Glomerular endothelial cell (primary cell): Measurements from ENCODE around the gene VPREB1. TPM values are rescaled to one million over a fixed set of nuclear protein-coding genes. Genes with fewer than 3 reads are reported as not detected.
"Not testable (repeated sequence)": the region's sequence is repeated elsewhere in the genome, so short reads cannot be mapped to it uniquely, and the experiment has no call there.

ENCODE experiments used
- DNase-seq: peaks from one replicate; pipeline ENCODE4 v3.0.0-alpha.2; 2011; ENCODE audit warnings: low read depth, low spot score; ENCODE audit errors: extremely low read depth
- total RNA-seq: library from RNA; depleted of rRNA; stranded (reverse); fragments of >200 nt; gene quantifications from 2 replicates; pipeline ENCODE4 v1.2.3, GENCODE V29; 2015

The VPREB1 gene
- total RNA-seq, 1 donor from 2014 or later, result not detected

GRCh38 chr22:22292656-22293055 is 48.1 kb downstream of the VPREB1 start:
- DNase-seq, result not testable (repeated sequence)

- not testable (repeated sequence) for DNase-seq
Observed at GRCh38 chr22:22293436-22293835, 48.9 kb downstream of the VPREB1 start.

- DNase-seq, result not testable (repeated sequence)
Observed at GRCh38 chr22:22294641-22295040, 50.1 kb downstream of the VPREB1 start.
